HG03097 (cell line): Measurements from ENCODE around the gene NFKB1.
"Not testable (repeated sequence)": the region's sequence is repeated elsewhere in the genome, so short reads cannot be mapped to it uniquely, and the experiment has no call there.

Source experiments
- ATAC-seq: cut with Tn5 transposase; IDR thresholded peaks from one replicate; pipeline ENCODE4 v1.9.1; 2021; ENCODE audit not compliant: unreplicated experiment, low FRiP score

NFKB1 gene

DNA sequence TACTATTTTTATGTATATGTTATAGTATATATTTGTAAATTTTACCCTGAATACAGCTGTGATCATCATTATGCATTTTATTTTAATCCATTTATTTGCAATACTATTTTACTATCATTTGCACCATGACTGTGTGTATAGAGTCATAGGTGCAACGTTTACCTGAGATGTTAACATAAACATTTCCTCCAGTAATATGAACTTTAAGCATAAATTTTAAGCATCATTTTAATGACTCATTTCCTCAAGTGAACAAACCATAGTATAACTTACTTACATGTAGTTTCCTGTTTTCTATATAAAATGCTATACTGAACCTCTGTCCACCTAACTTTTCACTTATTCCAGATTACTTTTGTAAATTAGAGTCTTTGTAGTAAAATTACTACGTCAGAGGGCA is 92.8 kb downstream of the NFKB1 start:
- ATAC-seq = no peak

DNA sequence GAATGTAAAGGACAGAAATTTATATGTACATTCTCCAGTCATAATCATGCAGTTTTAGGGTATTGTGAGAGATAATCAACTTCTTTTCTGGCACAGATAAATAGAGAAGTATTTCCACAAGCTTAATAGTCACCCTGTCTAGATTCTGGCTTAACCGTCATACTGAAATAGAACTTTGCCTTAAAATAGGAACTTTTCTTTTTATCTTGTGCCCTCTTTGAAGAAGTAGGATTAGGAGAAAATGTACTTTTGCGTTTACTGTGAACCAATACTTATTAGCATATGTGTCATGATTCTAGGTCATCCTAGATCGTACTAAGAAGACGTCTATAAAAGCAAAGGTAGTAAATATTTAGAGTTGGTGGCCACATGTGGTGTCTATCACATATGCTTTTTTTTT is 95.4 kb downstream of the NFKB1 start:
- no peak for ATAC-seq

DNA sequence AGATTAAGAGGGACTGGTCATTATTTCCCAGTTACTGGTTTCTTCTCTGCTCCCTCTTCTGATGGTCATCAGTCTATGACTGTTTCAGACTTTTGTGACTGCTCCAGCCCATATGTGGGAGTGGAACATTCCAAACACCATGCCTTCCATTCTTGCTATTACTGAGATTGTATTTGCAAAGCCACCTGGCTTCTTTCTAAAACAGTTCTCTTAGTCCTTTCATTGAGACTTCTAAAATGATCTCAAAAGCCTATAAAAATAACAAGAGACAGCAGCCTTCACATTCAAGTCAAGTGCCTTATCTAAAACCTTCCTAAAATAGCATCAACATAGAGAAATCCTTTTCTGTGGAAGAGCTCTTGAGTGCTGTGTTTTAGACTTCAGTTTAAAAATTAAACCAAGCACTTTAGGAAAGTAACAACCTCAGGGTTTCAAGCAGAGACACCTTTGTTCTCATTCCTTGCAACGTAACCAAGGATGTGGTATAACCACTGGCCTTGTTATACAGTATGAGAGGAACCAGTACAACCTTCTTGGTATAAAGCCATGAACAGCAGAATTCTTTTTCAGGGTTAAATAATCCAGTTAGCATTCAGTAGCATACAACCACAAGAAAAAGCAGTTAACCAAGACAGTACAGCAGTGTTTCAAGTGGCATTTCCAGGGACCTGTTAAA is 97.1 kb downstream of the NFKB1 start:
- peak; percentile 76 for ATAC-seq

DNA sequence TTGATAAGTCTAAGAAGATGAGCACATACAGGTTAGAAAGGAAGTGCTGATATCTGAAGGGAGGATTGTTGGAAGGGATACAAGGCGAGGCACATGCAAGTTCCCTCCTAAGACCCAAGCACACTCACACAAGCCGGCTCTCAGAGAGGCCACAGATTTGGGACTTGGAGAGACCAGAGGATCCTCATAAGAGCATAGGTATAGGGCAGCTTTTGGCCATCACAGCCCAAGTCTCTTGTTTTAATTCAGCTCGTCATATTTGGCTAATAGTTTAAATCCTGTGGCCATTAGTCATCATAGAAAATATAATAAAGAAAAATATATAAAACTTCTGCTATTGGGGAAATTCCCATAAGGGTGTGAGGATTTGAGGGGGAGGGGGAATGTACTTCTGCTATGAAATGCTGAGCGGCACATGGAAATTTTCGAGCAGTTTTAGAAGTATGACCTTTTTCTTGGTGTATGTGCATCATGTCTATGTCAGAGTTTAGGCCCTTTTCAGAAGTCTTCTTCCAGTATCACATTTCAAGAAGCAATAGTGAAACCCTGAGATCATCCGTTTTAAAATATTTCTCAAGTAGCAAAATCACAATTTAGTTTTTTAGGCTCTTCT is 97.7 kb downstream of the NFKB1 start:
- peak; percentile 17 for ATAC-seq

DNA sequence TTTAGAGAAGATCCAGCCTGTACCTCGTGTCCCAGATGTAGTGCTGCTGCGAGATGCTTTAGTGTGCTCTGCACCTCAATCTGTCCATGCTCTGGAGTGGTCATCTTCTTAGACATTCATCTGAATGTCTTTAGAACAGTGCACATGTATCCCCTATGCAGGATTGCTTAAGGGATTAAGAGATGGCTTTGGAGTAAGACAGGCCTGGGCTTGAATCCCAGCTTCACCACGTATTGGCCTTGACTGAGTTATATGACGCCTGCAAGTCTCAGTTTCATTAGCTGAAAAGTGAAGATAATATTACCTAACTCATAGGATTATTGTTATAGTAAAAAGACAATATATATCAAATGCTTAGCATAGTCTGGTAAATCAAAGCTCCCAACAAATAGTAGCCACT is 98.3 kb downstream of the NFKB1 start:
- ATAC-seq = no peak

DNA sequence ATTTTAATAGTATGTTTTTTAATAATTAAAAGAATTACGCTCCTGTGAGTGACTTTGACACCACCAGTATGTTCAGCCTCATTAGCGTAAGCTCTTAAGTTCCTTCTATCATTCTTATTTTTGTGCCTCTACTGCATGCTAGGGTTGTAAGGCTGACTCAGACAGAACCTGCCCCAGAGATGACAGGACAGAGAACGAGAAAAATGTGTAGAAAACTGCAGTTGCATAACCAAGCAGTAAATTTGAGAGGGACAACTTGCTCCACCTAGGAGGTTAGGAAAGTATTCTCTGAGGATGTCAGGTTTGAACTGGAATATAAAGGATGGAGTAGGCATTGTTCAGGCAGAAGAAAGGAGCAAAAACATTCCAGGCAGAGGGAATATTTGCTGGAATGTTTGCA is 98.7 kb downstream of the NFKB1 start:
- no peak for ATAC-seq

DNA sequence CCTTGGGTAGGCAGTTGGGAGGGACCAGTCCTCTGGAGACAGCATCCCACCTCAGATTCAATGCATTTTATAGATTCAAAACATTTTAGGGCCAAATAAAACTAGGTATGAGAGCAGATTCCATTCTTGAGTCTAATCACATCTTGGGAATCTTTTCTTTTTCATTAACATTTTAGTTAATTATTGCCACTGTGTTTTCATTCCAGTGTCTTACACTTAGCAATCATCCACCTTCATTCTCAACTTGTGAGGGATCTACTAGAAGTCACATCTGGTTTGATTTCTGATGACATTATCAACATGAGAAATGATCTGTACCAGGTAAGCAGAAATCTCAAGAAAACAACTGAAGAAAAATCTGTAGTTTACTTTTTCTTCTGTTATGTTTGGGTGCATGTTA is 99.5 kb downstream of the NFKB1 start:
- no peak for ATAC-seq

DNA sequence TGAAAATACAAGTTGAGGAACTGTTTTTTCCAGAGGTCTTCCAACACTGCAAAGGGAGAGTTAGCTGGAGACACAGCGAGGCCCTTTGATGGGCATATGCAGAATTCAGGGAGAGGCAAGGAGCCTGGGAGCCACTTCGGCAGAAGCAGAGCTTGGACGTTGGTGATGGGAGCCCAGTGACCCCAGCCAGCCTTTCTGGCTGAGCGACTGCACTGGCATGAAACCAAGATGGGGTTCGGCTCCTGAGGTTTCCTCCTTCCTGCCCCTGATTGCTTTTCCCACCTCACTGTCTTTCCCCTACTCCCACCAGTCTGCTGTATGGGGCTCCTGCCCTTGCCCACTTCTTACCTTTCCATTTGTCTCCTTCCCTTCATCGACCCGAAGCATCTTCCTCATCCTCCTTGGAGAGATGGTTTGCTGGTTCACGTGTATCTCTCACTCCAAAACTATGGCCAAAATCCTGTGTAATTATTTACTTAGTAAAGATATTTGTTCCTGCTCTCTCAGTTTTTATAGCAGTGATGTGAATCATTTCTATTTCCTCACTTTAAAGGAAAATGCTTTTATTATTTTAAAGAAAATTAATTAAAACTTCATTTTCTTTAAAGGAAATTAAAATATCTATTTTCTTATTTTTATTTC is 100.5 kb downstream of the NFKB1 start:
- no peak for ATAC-seq

DNA sequence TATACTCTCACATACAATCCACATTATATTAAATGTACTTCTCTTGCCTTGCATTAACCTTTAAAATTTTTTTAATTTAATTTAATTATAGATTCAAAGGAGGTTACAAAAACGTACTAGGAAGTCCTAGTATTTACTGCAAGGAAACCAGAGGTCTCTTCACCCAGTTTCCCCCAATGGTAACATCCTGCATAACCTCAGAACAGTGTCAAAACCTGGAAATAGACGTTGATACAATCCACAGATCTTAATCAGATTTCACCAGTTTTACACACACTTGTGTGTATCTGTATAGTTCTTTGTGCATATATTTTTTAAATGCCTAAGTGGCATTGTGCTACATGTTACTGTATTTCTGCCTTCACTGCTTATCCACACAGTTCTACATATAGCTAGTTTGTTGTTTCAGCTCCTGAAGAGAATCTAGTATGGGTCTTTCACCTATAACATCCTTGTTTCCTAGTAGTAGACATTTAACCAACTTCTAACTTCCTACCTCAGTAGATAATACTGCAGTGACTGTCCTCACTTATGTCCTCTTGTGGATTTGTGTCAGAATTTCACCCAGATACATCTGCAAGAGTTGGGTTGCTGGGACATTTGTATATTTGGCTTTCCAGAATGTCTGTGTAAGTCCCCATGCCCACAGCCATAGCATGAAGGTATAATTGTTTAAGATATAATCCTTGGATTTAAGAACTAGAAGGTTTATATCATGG is 103.2 kb downstream of the NFKB1 start:
- no peak for ATAC-seq

DNA sequence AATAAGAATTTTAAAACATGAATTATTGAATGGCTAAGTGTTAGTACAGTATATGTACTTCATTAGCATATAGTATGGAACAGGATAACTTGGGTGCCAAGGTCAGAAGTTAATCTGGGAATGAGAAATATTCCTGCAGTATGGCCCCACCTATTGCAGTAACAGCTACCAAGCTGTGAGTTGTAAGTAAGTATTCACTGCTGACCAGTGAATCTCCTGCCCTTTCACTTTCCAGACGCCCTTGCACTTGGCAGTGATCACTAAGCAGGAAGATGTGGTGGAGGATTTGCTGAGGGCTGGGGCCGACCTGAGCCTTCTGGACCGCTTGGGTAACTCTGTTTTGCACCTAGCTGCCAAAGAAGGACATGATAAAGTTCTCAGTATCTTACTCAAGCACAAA is 105.1 kb downstream of the NFKB1 start:
- no peak for ATAC-seq

DNA sequence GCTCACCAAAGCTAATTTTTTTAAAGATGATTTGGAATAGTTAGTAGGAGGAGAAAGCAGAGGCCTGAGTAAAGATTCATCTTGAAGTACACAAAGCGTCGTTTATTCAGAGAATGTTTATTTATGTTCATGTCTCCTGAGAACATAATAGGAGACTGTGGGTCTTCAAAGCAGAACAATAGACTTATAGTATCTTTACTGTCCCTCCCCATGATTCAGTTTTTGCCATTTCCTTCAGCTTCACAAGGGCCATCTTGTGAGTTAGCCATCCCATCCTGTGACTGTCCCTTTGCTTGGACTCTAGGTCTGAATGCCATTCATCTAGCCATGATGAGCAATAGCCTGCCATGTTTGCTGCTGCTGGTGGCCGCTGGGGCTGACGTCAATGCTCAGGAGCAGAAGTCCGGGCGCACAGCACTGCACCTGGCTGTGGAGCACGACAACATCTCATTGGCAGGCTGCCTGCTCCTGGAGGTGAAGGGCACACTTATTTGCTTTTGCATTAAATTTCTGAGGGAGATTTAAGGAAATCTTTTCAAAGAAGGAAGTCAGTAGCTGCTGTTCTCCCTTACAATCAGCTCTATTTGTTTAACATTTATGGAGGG is 105.8 kb downstream of the NFKB1 start:
- no peak for ATAC-seq

DNA sequence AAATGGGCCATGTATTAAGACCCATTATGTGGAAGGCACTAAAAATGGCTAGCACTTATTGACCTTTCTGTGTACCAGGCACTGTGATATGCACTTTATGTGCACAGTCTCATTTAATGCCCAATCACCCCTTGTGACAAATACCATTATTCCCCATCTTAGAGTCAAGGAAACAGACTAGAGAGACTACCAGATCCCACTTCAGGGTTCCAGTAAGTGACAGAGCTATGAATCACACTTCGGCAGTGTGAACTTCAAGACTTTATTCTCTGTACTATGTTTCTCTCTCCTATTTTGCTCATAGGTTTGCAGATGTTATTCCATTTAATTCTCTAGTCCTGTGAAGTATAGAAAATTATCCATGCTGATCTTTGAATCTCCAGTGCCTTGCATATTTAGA is 107.0 kb downstream of the NFKB1 start:
- ATAC-seq = no peak

DNA sequence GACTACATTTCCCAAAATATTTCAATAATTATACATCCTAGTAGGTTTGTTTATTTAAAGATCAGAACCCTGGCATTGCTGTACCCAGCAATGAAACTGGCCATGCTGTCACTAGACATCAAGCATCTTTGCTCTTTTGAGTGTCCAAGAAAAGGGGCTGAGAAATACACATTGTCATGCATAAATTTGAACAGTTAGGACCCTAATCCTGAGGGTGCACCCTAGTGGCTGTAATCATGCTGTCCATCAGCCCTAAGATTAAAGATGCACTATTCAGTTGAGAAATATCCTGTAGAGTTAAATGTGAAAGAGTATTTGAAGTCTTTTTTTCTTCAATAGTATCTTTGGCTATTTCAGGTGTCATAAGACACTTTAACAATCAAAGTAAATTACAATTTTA is 108.8 kb downstream of the NFKB1 start:
- ATAC-seq = no peak

DNA sequence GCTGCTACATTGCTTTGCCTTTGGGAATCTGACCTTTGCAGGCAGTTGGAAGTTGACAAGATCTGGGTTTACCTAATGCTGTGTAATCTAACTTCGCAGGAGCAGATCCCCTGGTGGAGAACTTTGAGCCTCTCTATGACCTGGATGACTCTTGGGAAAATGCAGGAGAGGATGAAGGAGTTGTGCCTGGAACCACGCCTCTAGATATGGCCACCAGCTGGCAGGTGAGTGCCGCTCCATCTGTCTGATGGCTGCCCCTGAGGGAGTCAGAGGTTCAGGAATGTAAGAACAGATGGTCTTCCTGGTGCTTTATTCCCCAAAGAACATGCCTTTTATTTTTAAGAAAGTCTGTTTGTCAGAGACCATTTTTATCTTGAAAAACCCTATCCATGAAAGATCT is 109.3 kb downstream of the NFKB1 start:
- ATAC-seq = no peak

DNA sequence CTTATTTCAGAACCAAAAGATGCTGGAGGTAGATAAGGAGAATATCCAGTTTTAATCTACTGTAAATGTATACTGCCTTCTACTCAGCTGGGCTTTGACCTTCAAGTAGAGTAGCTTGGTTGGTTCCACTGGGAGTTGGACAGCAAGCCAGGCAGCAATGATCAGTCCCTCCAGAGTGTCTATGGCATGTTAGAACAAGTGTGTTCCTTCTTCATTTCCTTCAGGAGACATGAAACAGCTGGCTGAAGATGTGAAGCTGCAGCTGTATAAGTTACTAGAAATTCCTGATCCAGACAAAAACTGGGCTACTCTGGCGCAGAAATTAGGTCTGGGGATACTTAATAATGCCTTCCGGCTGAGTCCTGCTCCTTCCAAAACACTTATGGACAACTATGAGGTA is 111.1 kb downstream of the NFKB1 start:
- no peak for ATAC-seq

DNA sequence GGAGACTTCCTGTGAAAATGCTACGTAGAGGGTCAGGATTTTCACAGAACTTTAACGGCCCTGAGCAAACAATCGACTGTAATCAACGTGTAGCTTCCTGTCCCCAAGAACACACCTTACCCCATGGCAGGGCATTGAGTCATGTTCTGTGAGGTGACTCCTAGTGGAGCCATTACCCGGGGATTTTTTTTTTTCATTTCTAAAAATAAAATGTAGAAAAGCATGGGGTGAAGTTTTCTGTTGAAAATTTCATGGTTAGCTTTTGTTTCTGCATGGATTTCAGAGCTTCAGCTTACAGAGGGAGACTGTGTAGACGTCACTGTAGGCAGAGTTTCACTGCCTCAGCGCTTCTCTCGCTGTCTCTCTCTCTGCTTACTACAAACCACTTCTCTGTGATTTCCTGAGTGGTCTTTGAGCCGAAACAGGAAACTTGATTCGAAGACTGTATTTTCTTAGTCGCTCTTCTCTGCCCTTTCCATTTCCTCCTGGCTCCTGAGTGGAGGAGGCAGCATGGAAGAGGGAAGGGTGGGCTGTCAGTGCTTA is 111.7 kb downstream of the NFKB1 start:
- ATAC-seq = peak; percentile 40

DNA sequence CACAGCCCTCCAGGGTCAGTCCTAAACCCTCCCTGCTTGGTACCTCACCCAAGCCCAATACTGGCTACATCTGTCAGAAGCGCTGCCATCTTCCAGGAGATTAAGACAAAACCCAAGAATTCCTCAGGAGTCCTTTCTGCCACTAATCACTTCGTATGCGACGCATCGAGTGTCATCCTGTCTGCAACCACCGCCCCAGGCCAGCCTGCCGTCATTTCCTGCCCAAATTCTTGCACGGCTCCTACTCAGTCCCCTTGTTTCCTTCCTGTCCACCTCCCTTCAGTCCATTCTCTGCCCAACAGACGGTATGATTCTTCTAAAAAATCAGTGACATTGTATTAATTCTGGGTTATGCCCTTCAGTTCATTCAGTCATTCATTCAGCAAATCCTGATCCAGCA is 113.6 kb downstream of the NFKB1 start:
- no peak for ATAC-seq

DNA sequence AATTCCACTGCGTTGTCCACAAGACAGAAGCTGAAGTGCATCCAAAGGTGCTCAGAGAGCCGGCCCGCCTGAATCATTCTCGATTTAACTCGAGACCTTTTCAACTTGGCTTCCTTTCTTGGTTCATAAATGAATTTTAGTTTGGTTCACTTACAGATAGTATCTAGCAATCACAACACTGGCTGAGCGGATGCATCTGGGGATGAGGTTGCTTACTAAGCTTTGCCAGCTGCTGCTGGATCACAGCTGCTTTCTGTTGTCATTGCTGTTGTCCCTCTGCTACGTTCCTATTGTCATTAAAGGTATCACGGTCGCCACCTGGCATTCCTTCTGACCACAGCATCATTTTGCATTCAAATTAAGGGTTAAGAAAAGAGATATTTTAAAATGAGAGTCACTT is 115.5 kb downstream of the NFKB1 start:
- no peak for ATAC-seq

DNA sequence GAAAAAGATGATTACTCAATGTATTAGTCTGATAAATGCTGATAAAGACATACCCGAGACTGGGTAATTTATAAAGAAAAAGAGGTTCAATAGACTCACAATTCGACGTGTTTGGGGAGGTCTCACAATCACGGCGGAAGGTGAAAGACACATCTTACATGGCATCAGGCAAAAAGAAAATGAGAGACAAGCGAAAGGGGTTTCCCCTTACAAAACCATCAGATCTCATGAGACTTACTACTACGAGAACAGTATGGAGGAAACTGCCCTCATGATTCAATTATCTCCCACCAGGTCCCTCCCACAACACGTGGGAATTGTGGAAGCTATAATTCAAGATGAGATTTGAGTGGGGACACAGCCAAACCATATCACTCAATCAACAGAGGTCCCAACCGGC is 117.9 kb downstream of the NFKB1 start:
- ATAC-seq = not testable (repeated sequence)

DNA sequence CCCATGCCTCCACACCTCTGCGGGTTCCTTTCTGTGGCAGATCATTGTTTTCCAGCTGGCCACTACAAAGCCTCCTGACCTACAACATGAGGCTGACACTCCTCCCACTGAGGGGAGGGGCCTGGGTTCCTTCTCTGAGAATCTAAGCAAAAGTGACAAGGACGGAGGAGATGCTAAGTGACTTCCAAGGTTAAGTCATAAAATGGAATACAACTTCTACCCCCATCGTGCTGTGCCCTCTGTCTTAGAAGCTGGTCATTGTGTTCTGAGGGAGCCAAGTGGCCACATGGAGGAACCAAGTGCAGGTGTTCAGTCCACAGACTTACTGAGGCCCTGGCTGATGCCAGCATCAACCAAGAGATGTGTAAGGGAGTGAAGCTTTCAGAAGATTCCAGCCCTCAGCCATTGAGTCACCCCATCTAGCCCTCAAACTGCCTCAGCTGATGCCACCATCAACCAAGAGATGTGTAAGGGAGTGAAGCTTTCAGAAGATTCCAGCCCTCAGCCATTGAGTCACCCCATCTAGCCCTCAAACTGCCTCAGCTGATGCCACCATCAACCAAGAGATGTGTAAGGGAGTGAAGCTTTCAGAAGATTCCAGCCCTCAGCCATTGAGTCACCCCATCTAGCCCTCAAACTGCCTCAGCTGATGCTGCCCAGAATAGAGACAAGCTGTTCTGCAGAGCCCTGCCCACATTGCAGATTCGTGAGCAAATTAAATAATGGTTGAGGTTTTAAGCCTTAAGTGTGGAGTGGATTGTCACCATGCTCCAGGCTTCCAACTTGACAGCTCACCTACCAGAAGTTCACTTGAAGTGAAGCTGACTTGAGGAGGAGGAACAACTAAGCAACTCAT is 118.8 kb downstream of the NFKB1 start:
- not testable (repeated sequence) for ATAC-seq
